HUES6 (cell line): ENCODE data around the gene XRN1.
A peak's percentile ranks its signal among the peaks of the same experiment; 100 is the strongest.
"Not testable (repeated sequence)": the region's sequence is repeated elsewhere in the genome, so short reads cannot be mapped to it uniquely, and the experiment has no call there.

Experiments used
- H3K27ac ChIP-seq: 2 replicates; pipeline ENCODE4 v1.7.0; 2013; ENCODE audit warnings: low read depth, mild to moderate bottlenecking, low read length, inconsistent platforms
- H3K27me3 ChIP-seq: 2 replicates; pipeline ENCODE4 v1.6.1; 2013; ENCODE audit warnings: low read length; ENCODE audit not compliant: control insufficient read depth, insufficient read depth
- H3K36me3 ChIP-seq: 2 replicates; pipeline ENCODE4 v1.6.1; 2013; ENCODE audit warnings: low read length; ENCODE audit not compliant: control insufficient read depth, insufficient read depth
- H3K4me1 ChIP-seq: 2 replicates; pipeline ENCODE4 v1.6.1; 2013; ENCODE audit warnings: low read length; ENCODE audit not compliant: control insufficient read depth, insufficient read depth
- H3K4me3 ChIP-seq: 2 replicates; pipeline ENCODE4 v1.5.1; 2013; ENCODE audit warnings: low read depth, low read length
- H3K9ac ChIP-seq: one replicate; pipeline ENCODE4 v1.6.1; 2013; ENCODE audit warnings: mild to moderate bottlenecking, low read length
- H3K9me3 ChIP-seq: 2 replicates; pipeline ENCODE4 v1.6.1; 2013; ENCODE audit warnings: low read depth, low read length; ENCODE audit not compliant: control insufficient read depth, insufficient read depth

XRN1 gene

DNA sequence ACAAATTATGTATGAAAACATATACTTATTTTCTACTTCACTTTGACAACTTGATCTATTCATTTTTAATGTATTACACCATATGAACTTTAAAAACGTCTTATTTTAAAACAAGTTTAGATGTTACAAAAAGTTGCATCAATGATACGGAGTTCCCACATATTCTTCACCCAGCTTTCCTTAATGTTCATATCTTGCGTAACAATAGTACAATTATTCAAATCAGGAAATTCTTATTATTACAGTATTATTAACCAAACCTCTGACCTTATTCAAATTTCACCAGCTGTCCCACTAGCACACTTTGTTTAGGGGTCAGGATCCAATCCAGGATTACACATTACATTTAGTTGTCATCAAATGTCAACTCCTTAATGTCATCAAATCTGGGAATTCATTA, 12.9 kb upstream of the XRN1 start:
- H3K27ac ChIP-seq: no peak overlapping the region
- H3K36me3 ChIP-seq: peaks cover 14% of the 10 kb centered on the region
- no peaks in the 10 kb centered on the region for H3K9me3 ChIP-seq
- H3K27me3 ChIP-seq: no peaks in the 10 kb centered on the region
- no peak overlapping the region for H3K9ac ChIP-seq
- no peaks in the 10 kb centered on the region for H3K4me1 ChIP-seq
- H3K4me3 ChIP-seq: no peak overlapping the region

DNA sequence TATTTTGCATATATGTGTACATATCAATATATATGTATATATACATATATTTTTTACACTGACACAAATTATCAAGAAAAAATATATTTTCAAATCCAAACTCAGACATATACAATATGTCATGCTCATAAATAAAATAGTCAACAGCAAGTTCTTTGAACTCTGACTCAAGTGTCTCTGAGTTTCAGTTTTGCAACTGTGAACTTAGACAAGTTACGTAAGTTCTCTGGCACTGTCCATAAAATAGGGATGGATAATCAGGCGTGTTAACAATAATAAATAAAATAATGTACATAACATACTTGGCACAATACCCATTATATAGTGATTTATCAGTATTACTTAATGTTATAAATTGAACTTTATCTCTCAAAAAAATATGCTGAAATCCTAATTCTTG, 12.1 kb upstream of the XRN1 start:
- H3K36me3 ChIP-seq: peaks cover 14% of the 10 kb centered on the region
- H3K27ac ChIP-seq: no peak overlapping the region
- H3K4me3 ChIP-seq: no peak overlapping the region
- H3K9me3 ChIP-seq: no peaks in the 10 kb centered on the region
- H3K9ac ChIP-seq: no peak overlapping the region
- no peaks in the 10 kb centered on the region for H3K27me3 ChIP-seq
- H3K4me1 ChIP-seq: no peaks in the 10 kb centered on the region

DNA sequence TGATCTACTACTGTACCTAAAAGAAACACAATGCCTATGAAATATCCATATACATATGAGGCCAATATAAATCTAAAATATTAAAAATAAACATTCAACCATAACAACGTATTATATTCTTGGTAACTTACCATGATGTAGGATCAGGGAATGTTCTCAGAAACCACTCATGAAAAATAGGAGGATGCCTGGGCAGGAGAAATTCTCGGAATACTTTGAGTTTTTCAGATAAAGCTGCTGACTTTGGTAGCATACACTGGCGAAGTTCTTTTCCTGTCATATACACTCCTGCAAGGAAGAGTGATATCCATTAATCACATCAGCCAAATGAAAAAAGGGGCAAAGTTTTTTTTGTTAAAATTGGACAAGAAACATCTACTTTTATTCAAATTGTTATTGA, 11.3 kb upstream of the XRN1 start:
- Histone ChIP-seq H3K4me3 (no peak overlapping the region), H3K36me3 (peaks cover 14% of the 10 kb centered on the region), H3K27ac (no peak overlapping the region), H3K9ac (no peak overlapping the region), H3K4me1 (no peaks in the 10 kb centered on the region), H3K27me3 (no peaks in the 10 kb centered on the region), H3K9me3 (no peaks in the 10 kb centered on the region)

DNA sequence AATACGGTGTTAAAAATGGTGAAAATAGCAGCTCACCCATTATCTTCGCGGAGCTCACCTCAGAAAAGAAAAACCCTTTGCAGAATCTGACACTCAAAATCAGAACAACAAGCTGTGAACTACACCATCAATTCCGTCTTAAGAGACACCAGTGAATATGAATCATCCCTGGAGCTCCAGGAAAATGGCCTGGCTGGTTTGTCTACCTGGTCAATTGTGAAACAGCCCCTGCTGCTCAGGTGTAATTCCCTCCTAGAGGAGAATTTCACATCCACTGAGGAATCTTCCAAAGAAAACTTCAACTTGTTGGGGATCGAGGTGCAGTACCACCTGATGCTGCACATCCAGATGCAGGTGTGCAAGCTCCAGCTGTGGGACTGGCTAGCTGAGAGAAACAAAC, 3.0 kb upstream of the XRN1 start:
- no peaks in the 10 kb centered on the region; the same call in 1 of the 2 replicates for H3K36me3 ChIP-seq
- no peak overlapping the region for H3K9ac ChIP-seq
- H3K4me1 ChIP-seq: peaks cover 3% of the 10 kb centered on the region; the same call in 1 of the 2 replicates
- H3K4me3 ChIP-seq: no peak overlapping the region
- H3K27me3 ChIP-seq: no peaks in the 10 kb centered on the region
- H3K9me3 ChIP-seq: no peaks in the 10 kb centered on the region
- H3K27ac ChIP-seq: no peak overlapping the region

DNA sequence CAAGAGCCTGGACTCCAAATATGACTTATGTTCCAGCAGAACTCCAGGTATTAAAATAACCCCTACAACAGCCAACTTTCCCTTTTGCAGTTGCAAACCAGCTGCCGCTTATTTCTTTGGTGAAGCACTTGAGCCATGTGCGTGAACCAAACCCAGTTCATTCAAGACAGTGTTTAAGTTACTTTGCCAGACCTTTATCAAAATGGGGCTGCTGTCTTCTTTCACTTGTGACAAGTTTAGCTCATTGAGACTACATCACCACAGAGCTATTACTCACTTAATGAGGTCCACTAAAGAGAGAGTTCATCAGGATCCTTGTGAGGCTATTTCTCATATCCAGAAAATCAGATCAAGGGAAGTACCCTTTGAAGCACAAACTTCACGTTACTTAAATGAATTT, 2.4 kb upstream of the XRN1 start:
- no peak overlapping the region for H3K4me3 ChIP-seq
- H3K36me3 ChIP-seq: no peaks in the 10 kb centered on the region; the same call in 1 of the 2 replicates
- H3K9me3 ChIP-seq: no peaks in the 10 kb centered on the region
- no peak overlapping the region for H3K27ac ChIP-seq
- no peak overlapping the region for H3K9ac ChIP-seq
- H3K27me3 ChIP-seq: no peaks in the 10 kb centered on the region
- H3K4me1 ChIP-seq: peaks cover 3% of the 10 kb centered on the region; the same call in 1 of the 2 replicates

DNA sequence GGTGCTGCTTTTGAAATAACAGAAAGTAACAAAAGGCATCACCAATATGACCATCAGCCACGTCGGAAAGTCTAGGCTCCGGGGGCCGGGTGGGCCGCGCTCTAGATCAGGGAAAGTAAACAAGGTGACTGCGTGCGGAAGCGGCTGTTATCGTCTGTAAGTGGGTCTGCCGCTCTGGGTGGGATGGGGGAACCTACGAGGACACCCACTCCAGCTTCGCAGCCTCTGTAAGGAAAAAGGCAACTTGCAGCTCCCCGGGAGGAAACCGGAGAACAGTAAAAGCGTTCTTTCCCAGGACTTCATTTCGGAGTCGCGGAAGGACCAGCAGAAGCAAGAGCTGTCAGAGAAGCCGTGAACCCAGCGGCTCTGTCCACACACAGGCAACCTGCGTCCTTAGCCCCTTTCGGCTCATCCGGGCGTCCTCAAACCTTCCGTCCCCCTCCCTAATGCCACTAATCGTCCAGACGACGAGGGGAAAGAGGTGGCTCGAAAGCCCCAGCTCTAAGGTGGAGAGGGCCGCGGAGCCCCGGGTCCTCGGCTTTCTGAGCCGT, 461 bp downstream of the XRN1 start:
- Histone ChIP-seq H3K27me3 (no peaks in the 10 kb centered on the region), H3K9me3 (0 out of 2 replicates have a peak, but pooled peaks cover 4% of the 10 kb centered on the region), H3K4me3 (peak overlapping the region; percentile 95), H3K4me1 (peaks cover 3% of the 10 kb centered on the region; the same call in 1 of the 2 replicates), H3K36me3 (no peaks in the 10 kb centered on the region; the same call in none of the 2 replicates), H3K27ac (peak overlapping the region; percentile 52; the same call in 1 of the 2 replicates), H3K9ac (peak overlapping the region; percentile 88)

DNA sequence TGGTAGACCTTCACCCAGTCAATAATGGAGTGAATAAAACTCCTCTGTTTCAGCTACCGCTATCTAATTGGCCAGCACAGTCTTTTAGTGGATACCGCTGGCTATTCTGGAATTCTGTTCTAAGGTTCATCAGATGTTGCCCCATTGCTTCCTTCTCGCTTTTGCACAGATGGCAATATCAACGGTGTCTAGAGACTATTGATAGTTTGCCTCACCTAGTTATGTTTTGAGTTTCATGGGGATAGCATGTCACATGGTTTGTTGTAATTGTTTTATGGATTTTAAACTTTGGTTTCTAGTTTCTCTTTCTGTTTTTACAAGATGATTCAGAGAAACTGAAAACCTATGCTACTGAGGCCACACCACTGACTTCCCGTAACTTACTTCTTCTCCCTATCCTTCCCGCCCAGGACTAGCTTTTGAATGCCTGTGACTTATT, 2.0 kb downstream of the XRN1 start:
- Histone ChIP-seq H3K4me1 (peaks cover 3% of the 10 kb centered on the region; the same call in 1 of the 2 replicates), H3K9ac (no peak overlapping the region), H3K27ac (no peak overlapping the region), H3K36me3 (no peaks in the 10 kb centered on the region; the same call in 1 of the 2 replicates), H3K4me3 (no peak overlapping the region), H3K9me3 (0 out of 2 replicates have a peak, but pooled peaks cover 4% of the 10 kb centered on the region), H3K27me3 (no peaks in the 10 kb centered on the region)

DNA sequence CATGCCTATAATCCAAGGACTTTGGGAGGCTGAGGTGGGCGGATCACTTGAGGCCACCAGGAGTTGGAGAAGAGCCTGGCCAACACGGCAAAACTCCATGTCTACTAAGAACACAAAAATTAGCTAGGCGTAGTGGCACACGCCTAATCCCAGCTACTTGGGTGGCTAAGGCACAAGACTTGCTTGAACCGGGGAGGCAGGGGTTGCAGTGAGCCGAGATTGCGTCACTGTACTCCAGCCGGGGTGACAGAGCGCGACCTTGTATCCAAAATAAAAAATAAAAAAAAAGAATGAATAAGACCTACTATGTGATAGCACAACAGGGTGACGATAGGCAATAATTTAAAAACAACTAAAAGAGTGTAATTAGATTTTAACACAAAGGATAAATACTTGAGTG, 3.5 kb downstream of the XRN1 start:
- Histone ChIP-seq H3K27me3 (no peaks in the 10 kb centered on the region), H3K36me3 (no peaks in the 10 kb centered on the region; the same call in 1 of the 2 replicates), H3K27ac (no peak overlapping the region), H3K4me3 (no peak overlapping the region), H3K4me1 (peaks cover 3% of the 10 kb centered on the region; the same call in 1 of the 2 replicates), H3K9ac (no peak overlapping the region), H3K9me3 (0 out of 2 replicates have a peak, but pooled peaks cover 4% of the 10 kb centered on the region)

DNA sequence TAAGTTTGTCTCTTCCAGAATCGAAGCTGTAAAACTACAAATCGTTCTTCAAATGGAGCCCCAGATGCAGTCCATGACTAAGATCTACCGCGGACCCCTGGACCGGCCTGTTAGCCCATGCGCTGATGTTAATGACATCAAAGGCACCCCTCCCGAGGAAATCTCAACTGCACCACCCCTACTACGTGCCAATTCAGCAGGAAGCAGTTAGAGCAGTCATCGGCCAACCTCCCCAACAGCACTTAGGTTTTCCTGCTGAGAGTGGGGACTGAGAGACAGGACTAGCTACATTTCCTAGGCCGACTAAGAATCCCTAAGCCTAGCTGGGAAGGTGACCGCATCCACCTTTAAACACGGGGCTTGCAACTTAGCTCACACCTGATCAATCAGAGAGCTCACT, 4.8 kb downstream of the XRN1 start:
- H3K4me3 ChIP-seq, H3K36me3 ChIP-seq, H3K27me3 ChIP-seq, H3K9me3 ChIP-seq, H3K27ac ChIP-seq, H3K4me1 ChIP-seq, H3K9ac ChIP-seq: not testable (repeated sequence)

DNA sequence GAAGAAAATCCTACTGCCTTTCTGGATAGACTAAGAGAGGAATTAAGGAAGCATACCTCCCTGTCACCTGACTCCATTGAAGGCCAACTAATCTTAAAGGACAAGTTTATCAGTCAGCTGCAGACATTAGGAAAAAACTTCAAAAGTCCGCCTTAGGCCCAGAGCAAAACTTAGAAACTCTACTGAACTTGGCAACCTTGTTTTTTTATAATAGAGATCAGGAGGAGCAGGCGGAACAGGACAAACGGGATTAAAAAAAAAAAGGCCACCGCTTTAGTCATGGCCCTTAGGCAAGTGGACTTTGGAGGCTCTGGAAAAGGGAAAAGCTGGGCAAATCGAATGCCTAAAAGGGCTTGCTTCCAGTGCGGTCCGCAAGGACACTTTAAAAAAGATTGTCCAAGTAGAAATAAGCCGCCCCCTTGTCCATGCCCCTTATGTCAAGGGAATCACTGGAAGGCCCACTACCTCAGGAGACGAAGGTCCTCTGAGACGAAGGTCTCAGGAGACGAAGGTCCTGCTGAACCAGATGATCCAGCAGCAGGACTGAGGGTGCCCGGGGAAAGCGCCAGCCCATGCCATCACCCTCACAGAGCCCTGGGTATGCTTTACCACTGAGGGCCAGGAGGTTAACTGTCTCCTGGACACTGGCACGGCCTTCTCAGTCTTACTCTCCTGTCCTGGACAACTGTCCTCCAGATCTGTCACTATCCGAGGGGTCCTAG, 8.2 kb downstream of the XRN1 start:
- H3K9me3 ChIP-seq, H3K9ac ChIP-seq, H3K27me3 ChIP-seq, H3K4me1 ChIP-seq, H3K36me3 ChIP-seq, H3K4me3 ChIP-seq, H3K27ac ChIP-seq: not testable (repeated sequence)

DNA sequence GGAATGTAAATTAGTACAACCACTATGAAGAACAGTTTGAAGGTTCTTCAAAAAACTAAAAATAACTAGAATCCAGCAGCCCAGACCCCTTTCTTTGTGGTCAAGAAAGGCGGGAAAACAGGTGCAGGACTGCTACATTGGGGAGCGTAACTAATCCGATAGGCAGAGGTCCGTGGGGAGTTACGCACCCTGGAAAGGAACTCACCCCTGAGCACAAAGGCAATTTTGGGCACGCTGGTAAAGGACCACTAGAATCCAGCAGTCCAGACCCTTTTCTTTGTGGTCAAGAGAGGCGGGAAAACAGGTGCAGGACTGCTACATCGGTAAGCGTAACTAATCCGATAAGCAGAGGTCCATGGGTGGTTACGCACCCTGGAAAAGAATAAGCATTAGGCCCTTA, 9.7 kb downstream of the XRN1 start:
- H3K4me3 ChIP-seq, H3K9me3 ChIP-seq, H3K27ac ChIP-seq, H3K36me3 ChIP-seq, H3K4me1 ChIP-seq, H3K27me3 ChIP-seq, H3K9ac ChIP-seq: not testable (repeated sequence)
